Measurements from ENCODE around the gene EFR3B.

DNA sequence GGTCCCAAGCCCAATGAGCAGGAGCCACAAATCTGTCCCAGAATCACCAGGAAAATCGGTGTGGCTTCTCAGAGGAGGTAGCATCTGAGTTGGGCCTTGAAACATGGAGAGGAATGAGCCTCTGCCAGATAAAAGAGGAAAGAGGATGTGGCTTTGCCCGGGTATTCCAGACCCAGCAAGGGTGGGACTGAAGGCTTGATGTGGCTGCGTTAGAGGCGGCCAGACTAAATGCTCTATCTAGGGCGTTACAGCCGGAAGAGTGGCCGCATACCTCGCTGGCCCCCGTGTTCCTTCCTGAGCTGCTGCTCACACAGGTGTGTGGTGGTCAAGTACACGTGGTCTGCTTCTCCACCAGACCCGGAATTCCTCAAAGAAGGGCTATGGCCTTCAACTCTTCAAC, 160.4 kb downstream of the EFR3B start:
- TF ChIP-seq, protein P1, sequence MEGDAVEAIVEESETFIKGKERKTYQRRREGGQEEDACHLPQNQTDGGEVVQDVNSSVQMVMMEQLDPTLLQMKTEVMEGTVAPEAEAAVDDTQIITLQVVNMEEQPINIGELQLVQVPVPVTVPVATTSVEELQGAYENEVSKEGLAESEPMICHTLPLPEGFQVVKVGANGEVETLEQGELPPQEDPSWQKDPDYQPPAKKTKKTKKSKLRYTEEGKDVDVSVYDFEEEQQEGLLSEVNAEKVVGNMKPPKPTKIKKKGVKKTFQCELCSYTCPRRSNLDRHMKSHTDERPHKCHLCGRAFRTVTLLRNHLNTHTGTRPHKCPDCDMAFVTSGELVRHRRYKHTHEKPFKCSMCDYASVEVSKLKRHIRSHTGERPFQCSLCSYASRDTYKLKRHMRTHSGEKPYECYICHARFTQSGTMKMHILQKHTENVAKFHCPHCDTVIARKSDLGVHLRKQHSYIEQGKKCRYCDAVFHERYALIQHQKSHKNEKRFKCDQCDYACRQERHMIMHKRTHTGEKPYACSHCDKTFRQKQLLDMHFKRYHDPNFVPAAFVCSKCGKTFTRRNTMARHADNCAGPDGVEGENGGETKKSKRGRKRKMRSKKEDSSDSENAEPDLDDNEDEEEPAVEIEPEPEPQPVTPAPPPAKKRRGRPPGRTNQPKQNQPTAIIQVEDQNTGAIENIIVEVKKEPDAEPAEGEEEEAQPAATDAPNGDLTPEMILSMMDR (IDR thresholded peaks at IDR 0.05) = no peak
- no peak for TF ChIP-seq POLR2AphosphoS5 (IDR thresholded peaks at IDR 0.05; ENCODE audit: low read depth, low read length)
- TF ChIP-seq, protein P2, sequence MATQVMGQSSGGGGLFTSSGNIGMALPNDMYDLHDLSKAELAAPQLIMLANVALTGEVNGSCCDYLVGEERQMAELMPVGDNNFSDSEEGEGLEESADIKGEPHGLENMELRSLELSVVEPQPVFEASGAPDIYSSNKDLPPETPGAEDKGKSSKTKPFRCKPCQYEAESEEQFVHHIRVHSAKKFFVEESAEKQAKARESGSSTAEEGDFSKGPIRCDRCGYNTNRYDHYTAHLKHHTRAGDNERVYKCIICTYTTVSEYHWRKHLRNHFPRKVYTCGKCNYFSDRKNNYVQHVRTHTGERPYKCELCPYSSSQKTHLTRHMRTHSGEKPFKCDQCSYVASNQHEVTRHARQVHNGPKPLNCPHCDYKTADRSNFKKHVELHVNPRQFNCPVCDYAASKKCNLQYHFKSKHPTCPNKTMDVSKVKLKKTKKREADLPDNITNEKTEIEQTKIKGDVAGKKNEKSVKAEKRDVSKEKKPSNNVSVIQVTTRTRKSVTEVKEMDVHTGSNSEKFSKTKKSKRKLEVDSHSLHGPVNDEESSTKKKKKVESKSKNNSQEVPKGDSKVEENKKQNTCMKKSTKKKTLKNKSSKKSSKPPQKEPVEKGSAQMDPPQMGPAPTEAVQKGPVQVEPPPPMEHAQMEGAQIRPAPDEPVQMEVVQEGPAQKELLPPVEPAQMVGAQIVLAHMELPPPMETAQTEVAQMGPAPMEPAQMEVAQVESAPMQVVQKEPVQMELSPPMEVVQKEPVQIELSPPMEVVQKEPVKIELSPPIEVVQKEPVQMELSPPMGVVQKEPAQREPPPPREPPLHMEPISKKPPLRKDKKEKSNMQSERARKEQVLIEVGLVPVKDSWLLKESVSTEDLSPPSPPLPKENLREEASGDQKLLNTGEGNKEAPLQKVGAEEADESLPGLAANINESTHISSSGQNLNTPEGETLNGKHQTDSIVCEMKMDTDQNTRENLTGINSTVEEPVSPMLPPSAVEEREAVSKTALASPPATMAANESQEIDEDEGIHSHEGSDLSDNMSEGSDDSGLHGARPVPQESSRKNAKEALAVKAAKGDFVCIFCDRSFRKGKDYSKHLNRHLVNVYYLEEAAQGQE (IDR thresholded peaks at IDR 0.05; ENCODE audit: low read depth, low read length) = no peak
- no peak for TF ChIP-seq USF2 (IDR thresholded peaks at IDR 0.05; ENCODE audit: borderline replicate concordance, low read depth, low read length)
- TF ChIP-seq, protein P3, sequence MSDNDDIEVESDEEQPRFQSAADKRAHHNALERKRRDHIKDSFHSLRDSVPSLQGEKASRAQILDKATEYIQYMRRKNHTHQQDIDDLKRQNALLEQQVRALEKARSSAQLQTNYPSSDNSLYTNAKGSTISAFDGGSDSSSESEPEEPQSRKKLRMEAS (IDR thresholded peaks at IDR 0.05; ENCODE audit: low read depth) = no peak
- TF ChIP-seq EP300 (IDR thresholded peaks at IDR 0.05; ENCODE audit: borderline replicate concordance in 1 of 2, low read depth in 1 of 2, low read length in 1 of 2) = no peak
- no peak for TF ChIP-seq GABPA (IDR thresholded peaks at IDR 0.05; ENCODE audit: low read depth)
- no peak for TF ChIP-seq MXI1 (IDR thresholded peaks at IDR 0.05; ENCODE audit: low read depth, low read length)
- TF ChIP-seq RXRA (IDR thresholded peaks at IDR 0.05; ENCODE audit: borderline replicate concordance, low read depth) = no peak
- TF ChIP-seq GATA2 (CRISPR knock-in tag; IDR thresholded peaks at IDR 0.05) = no peak
- TF ChIP-seq TAF1 (IDR thresholded peaks at IDR 0.05; ENCODE audit: borderline replicate concordance, low read depth, low read length) = no peak
- no peak for TF ChIP-seq ZBTB33 (IDR thresholded peaks at IDR 0.05; ENCODE audit: borderline replicate concordance, low read depth)
- no peak for TF ChIP-seq MEF2A (IDR thresholded peaks at IDR 0.05; ENCODE audit: borderline replicate concordance, low read depth)

Measured in SK-N-SH (cell line).